Measurements from ENCODE around the gene SPTY2D1. TPM values are rescaled to one million over a fixed set of nuclear protein-coding genes. Genes with fewer than 3 reads are reported as not detected.

The SPTY2D1 gene
- total RNA-seq, 1 experiment from 2014 or later, result 23.8 TPM

Other genes starting within 250 kb of the SPTY2D1 start
- gene LDHA, start 239.8 kb downstream of the SPTY2D1 start, total RNA-seq (2014; rRNA removed; shearing (Covaris generic)), result 1,245 and 1,269 TPM in 2 replicates
- gene LDHC, start 222.0 kb downstream of the SPTY2D1 start, total RNA-seq (2014; rRNA removed; shearing (Covaris generic)), result not detected in 2 replicates
- not detected in 2 replicates for gene LDHAL6A, start 178.5 kb downstream of the SPTY2D1 start, total RNA-seq (2014; rRNA removed; shearing (Covaris generic))
- 85.3 and 86.4 TPM in 2 replicates for gene TSG101, start 107.4 kb downstream of the SPTY2D1 start, total RNA-seq (2014; rRNA removed; shearing (Covaris generic))
- gene UEVLD, start 45.6 kb downstream of the SPTY2D1 start, total RNA-seq (2014; rRNA removed; shearing (Covaris generic)), result 14.9 and 17.8 TPM in 2 replicates
- 2.1 and 2.5 TPM in 2 replicates for gene MISFA, start 34.6 kb downstream of the SPTY2D1 start, total RNA-seq (2014; rRNA removed; shearing (Covaris generic))
- 5.4 and 5.8 TPM in 2 replicates for gene TMEM86A, start 64.4 kb upstream of the SPTY2D1 start, total RNA-seq (2014; rRNA removed; shearing (Covaris generic))
- gene IGSF22, start 91.8 kb upstream of the SPTY2D1 start, total RNA-seq (2014; rRNA removed; shearing (Covaris generic)), result 0.08 and 0.28 TPM in 2 replicates
- gene PTPN5, start 157.5 kb upstream of the SPTY2D1 start, total RNA-seq (2014; rRNA removed; shearing (Covaris generic)), result not detected in 2 replicates

All from SJCRH30 (cell line).